Measurements from ENCODE around the gene MCL1. TPM values are rescaled to one million over a fixed set of nuclear protein-coding genes. Genes with fewer than 3 reads are reported as not detected.

The MCL1 gene
- total RNA-seq, 3 donors from 2014 or later (not counting 1 experiment from before 2014, with no cell fraction given), result 929 to 1,396 (median 938) TPM

GRCh38 chr1:150559656-150560010, 19.8 kb downstream of the MCL1 start:
- 76% methylated on average over 8 of the region's 10 CpGs for WGBS (ENCODE audit: insufficient coverage)
- Mint-ChIP-seq H3K4me1 (peaks cover 44 to 57% of the 10 kb centered on the region in 2 donors), H3K36me3 (no peaks in the 10 kb centered on the region), H3K27ac (peak overlapping the region; percentile 98 to 99), H3K9me3 (no peaks in the 10 kb centered on the region), H3K27me3 (ENCODE audit: low read depth in 2 of 2) (no peaks in the 10 kb centered on the region), H3K4me3 (no peak overlapping the region)
- Histone ChIP-seq H3K27ac (ENCODE audit: low read length) (no peak overlapping the region), H3K4me1 (ENCODE audit: control insufficient read depth, insufficient read depth, low read length) (peaks cover 56% of the 10 kb centered on the region), H3K27me3 (ENCODE audit: control insufficient read depth, insufficient read depth, low read length) (no peaks in the 10 kb centered on the region), H3K36me3 (ENCODE audit: control insufficient read depth, insufficient read depth, low read length) (no peaks in the 10 kb centered on the region), H3K4me3 (ENCODE audit: low read length) (no peak overlapping the region), H3K9me3 (ENCODE audit: control insufficient read depth, insufficient read depth, low read length) (no peaks in the 10 kb centered on the region)
- intact Hi-C loops (cut with micrococcal nuclease), result loop anchor here (5.0 to 10.0 kb wide), 6 partner anchors 138 to 598 kb away; partner anchors contain the start of genes ANP32E, CTSS, GOLPH3L and RPRD2
- ATAC-seq, result no peak
- DNase-seq, result no peak
- TF ChIP-seq, protein P1, sequence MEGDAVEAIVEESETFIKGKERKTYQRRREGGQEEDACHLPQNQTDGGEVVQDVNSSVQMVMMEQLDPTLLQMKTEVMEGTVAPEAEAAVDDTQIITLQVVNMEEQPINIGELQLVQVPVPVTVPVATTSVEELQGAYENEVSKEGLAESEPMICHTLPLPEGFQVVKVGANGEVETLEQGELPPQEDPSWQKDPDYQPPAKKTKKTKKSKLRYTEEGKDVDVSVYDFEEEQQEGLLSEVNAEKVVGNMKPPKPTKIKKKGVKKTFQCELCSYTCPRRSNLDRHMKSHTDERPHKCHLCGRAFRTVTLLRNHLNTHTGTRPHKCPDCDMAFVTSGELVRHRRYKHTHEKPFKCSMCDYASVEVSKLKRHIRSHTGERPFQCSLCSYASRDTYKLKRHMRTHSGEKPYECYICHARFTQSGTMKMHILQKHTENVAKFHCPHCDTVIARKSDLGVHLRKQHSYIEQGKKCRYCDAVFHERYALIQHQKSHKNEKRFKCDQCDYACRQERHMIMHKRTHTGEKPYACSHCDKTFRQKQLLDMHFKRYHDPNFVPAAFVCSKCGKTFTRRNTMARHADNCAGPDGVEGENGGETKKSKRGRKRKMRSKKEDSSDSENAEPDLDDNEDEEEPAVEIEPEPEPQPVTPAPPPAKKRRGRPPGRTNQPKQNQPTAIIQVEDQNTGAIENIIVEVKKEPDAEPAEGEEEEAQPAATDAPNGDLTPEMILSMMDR (IDR thresholded peaks at IDR 0.05), result no peak

DNA sequence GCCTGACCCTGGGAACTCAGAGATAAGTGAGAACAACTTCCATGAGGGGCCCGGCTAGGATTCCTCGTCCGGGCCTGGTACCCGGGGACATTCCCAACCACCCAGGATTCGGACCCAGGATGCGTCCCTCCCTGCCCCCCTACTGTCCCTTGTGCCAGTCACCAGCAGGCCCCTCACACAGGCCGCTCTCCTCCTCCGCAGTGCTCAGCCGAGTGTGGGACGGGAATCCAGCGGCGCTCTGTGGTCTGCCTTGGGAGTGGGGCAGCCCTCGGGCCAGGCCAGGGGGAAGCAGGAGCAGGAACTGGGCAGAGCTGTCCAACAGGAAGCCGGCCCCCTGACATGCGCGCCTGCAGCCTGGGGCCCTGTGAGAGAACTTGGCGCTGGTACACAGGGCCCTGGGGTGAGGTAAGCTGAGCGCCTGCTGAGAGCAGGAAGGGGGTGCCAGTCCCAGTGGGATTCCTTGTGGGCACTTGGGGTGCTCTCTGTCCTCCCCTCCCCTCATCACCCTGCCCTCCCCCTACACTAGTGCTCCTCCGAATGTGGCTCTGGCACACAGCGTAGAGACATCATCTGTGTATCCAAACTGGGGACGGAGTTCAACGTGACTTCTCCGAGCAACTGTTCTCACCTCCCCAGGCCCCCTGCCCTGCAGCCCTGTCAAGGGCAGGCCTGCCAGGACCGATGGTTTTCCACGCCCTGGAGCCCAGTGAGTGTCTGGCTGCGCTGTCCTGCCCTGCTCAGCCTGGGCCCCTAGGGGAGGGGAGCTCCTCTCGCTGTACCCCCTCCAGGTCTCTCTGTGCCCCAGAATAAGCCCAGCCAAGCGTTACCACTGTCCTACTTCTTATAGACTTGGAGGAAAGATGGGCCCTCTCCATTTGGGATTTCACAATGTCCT, 20.4 kb downstream of the MCL1 start:
- Mint-ChIP-seq H3K4me3 (no peak overlapping the region), H3K36me3 (no peaks in the 10 kb centered on the region), H3K27me3 (ENCODE audit: low read depth in 2 of 2) (no peaks in the 10 kb centered on the region), H3K27ac (no peak overlapping the region), H3K9me3 (no peaks in the 10 kb centered on the region), H3K4me1 (peaks cover 39 to 50% of the 10 kb centered on the region in 2 donors)
- intact Hi-C loops (cut with micrococcal nuclease), result no loop called here
- DNase-seq (no peak), ATAC-seq (no peak)
- TF ChIP-seq, protein P1 (IDR thresholded peaks at IDR 0.05), result no peak
- H3K9me3 ChIP-seq (ENCODE audit: control insufficient read depth, insufficient read depth, low read length), result no peaks in the 10 kb centered on the region
- H3K36me3 ChIP-seq (ENCODE audit: control insufficient read depth, insufficient read depth, low read length), result no peaks in the 10 kb centered on the region
- no peaks in the 10 kb centered on the region for H3K27me3 ChIP-seq (ENCODE audit: control insufficient read depth, insufficient read depth, low read length)
- H3K4me1 ChIP-seq (ENCODE audit: control insufficient read depth, insufficient read depth, low read length), result peaks cover 50% of the 10 kb centered on the region
- 90% methylated on average over 28 of the region's 28 CpGs for WGBS (ENCODE audit: insufficient coverage)
- H3K27ac ChIP-seq (ENCODE audit: low read length), result no peak overlapping the region
- no peak overlapping the region for H3K4me3 ChIP-seq (ENCODE audit: low read length)

GRCh38 chr1:150558303-150558704, 21.1 kb downstream of the MCL1 start:
- 87% methylated on average over 15 of the region's 15 CpGs for WGBS (ENCODE audit: insufficient coverage)
- Mint-ChIP-seq H3K4me3 (no peak overlapping the region), H3K4me1 (peaks cover 32 to 43% of the 10 kb centered on the region in 2 donors), H3K9me3 (no peaks in the 10 kb centered on the region), H3K27ac (no peak overlapping the region), H3K27me3 (ENCODE audit: low read depth in 2 of 2) (no peaks in the 10 kb centered on the region), H3K36me3 (no peaks in the 10 kb centered on the region)
- ATAC-seq (no peak), DNase-seq (no peak)
- Histone ChIP-seq H3K4me1 (ENCODE audit: control insufficient read depth, insufficient read depth, low read length) (peaks cover 43% of the 10 kb centered on the region), H3K9me3 (ENCODE audit: control insufficient read depth, insufficient read depth, low read length) (no peaks in the 10 kb centered on the region), H3K27me3 (ENCODE audit: control insufficient read depth, insufficient read depth, low read length) (no peaks in the 10 kb centered on the region), H3K27ac (ENCODE audit: low read length) (no peak overlapping the region), H3K36me3 (ENCODE audit: control insufficient read depth, insufficient read depth, low read length) (no peaks in the 10 kb centered on the region), H3K4me3 (ENCODE audit: low read length) (no peak overlapping the region)
- intact Hi-C loops (cut with micrococcal nuclease), result no loop called here
- TF ChIP-seq, protein P1 (IDR thresholded peaks at IDR 0.05), result no peak
